DOHH2 (cell line): ENCODE measurements around the gene NUBP2.

Experiments used
- H3F3A ChIP-seq: fragments of 200-600 bp; sonication (generic), shearing (Covaris generic); 2 replicates; pipeline ENCODE4 v1.6.0; 2016; ENCODE audit warnings: antibody characterized with exemption, mild to moderate bottlenecking; ENCODE audit not compliant: control insufficient read depth, insufficient read depth
- H3K27ac ChIP-seq: fragments of 200-600 bp; sonication (generic); 2 replicates; pipeline ENCODE4 v1.5.1; 2014; ENCODE audit warnings: low read depth, mild to moderate bottlenecking, low read length, moderate library complexity
- H3K27me3 ChIP-seq: fragments of 200-600 bp; sonication (generic); 2 replicates; pipeline ENCODE4 v1.6.1; 2014; ENCODE audit warnings: mild to moderate bottlenecking, low read length, mixed read lengths; ENCODE audit not compliant: control insufficient read depth
- H3K36me3 ChIP-seq: fragments of 200-600 bp; sonication (generic); 2 replicates; pipeline ENCODE4 v1.6.1; 2014; ENCODE audit warnings: mild to moderate bottlenecking, low read length, moderate library complexity, mixed read lengths; ENCODE audit not compliant: control insufficient read depth
- H3K4me1 ChIP-seq: fragments of 200-600 bp; sonication (generic); 2 replicates; pipeline ENCODE4 v1.6.1; 2014; ENCODE audit warnings: mild to moderate bottlenecking, low read length, mixed read lengths; ENCODE audit not compliant: control insufficient read depth
- H3K4me2 ChIP-seq: fragments of 200-600 bp; sonication (generic); 2 replicates; pipeline ENCODE4 v1.6.0; 2014; ENCODE audit warnings: mild to moderate bottlenecking, low read length, moderate library complexity
- H3K4me3 ChIP-seq: fragments of 200-600 bp; sonication (generic); 2 replicates; pipeline ENCODE4 v1.5.1; 2014; ENCODE audit warnings: mild to moderate bottlenecking, low read length, mixed read lengths
- H3K79me2 ChIP-seq: fragments of 200-600 bp; sonication (generic); 2 replicates; pipeline ENCODE4 v1.6.1; 2014; ENCODE audit warnings: mild to moderate bottlenecking, low read length, mixed read lengths; ENCODE audit not compliant: control insufficient read depth
- H3K9me2 ChIP-seq: fragments of 200-600 bp; sonication (generic); replicated peaks from 2 replicates; pipeline ENCODE4 v1.6.1; 2014; ENCODE audit warnings: mild to moderate bottlenecking, low read length, mixed read lengths; ENCODE audit not compliant: control insufficient read depth
- H3K9me3 ChIP-seq: fragments of 200-600 bp; sonication (generic); 2 replicates; pipeline ENCODE4 v1.6.1; 2014; ENCODE audit warnings: antibody characterized with exemption, low read length, mixed read lengths; ENCODE audit not compliant: control insufficient read depth, insufficient read depth
- H4K20me1 ChIP-seq: fragments of 200-600 bp; sonication (generic); 2 replicates; pipeline ENCODE4 v1.6.0; 2014; ENCODE audit warnings: low read depth, mild to moderate bottlenecking, antibody characterized with exemption, low read length, moderate library complexity; ENCODE audit not compliant: control insufficient read depth, insufficient read depth
- EZH2phosphoT487 ChIP-seq: fragments of 200-600 bp; sonication (generic); IDR thresholded peaks from 2 replicates; pipeline ENCODE4 v1.6.1; 2017; ENCODE audit warnings: borderline replicate concordance, mild to moderate bottlenecking, antibody characterized with exemption, low read length, moderate library complexity, mixed read lengths
- TF ChIP-seq, protein P1 (sequence below): fragments of 200-600 bp; sonication (generic); IDR thresholded peaks from one replicate; pipeline ENCODE4 v1.5.1; 2014; ENCODE audit warnings: antibody characterized with exemption, mild to moderate bottlenecking, low read depth, low read length; ENCODE audit not compliant: poor library complexity, severe bottlenecking

NUBP2 gene

DNA sequence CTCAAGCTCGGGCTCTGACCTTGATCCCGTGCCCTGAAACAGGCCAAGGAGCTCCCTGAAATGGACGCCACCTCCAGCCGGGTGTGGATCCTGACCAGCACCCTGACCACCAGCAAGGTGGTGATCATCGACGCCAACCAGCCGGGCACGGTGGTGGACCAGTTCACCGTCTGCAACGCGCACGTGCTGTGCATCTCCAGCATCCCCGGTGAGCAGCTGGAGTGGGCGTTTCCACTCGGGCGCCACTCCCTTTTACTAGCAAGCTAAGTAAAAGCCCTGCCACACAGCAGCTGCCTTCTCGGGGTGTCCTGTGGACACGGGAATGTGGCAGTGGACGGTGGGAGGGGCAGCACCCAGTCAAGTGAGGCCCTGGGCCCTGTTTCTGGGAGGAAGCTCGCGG lies 17.8 kb upstream of the NUBP2 start:
- Histone ChIP-seq H4K20me1 (no peaks in the 10 kb centered on the region), H3K79me2 (no peaks in the 10 kb centered on the region; the same call in 1 of the 2 replicates), H3F3A (peaks cover 4% of the 10 kb centered on the region), H3K27ac (no peak overlapping the region), H3K9me2 (no peaks in the 10 kb centered on the region), H3K36me3 (peaks cover 89% of the 10 kb centered on the region), H3K27me3 (no peaks in the 10 kb centered on the region), H3K4me1 (peaks cover 2% of the 10 kb centered on the region), H3K9me3 (no peaks in the 10 kb centered on the region), H3K4me3 (no peak overlapping the region), H3K4me2 (no peak overlapping the region)
- no peak for TF ChIP-seq EZH2phosphoT487

GRCh38 chr16:1765826-1766225 lies 16.9 kb upstream of the NUBP2 start:
- no peak overlapping the region for H3K4me3 ChIP-seq
- no peaks in the 10 kb centered on the region for H3K9me3 ChIP-seq
- no peaks in the 10 kb centered on the region for H3K27me3 ChIP-seq
- no peaks in the 10 kb centered on the region for H4K20me1 ChIP-seq
- H3K9me2 ChIP-seq, result no peaks in the 10 kb centered on the region
- peaks cover 6% of the 10 kb centered on the region for H3K79me2 ChIP-seq
- H3F3A ChIP-seq, result peaks cover 10% of the 10 kb centered on the region
- H3K4me2 ChIP-seq, result no peak overlapping the region
- H3K36me3 ChIP-seq, result peaks cover 87% of the 10 kb centered on the region
- peaks cover 10% of the 10 kb centered on the region for H3K4me1 ChIP-seq
- H3K27ac ChIP-seq, result no peak overlapping the region
- TF ChIP-seq, protein P1, sequence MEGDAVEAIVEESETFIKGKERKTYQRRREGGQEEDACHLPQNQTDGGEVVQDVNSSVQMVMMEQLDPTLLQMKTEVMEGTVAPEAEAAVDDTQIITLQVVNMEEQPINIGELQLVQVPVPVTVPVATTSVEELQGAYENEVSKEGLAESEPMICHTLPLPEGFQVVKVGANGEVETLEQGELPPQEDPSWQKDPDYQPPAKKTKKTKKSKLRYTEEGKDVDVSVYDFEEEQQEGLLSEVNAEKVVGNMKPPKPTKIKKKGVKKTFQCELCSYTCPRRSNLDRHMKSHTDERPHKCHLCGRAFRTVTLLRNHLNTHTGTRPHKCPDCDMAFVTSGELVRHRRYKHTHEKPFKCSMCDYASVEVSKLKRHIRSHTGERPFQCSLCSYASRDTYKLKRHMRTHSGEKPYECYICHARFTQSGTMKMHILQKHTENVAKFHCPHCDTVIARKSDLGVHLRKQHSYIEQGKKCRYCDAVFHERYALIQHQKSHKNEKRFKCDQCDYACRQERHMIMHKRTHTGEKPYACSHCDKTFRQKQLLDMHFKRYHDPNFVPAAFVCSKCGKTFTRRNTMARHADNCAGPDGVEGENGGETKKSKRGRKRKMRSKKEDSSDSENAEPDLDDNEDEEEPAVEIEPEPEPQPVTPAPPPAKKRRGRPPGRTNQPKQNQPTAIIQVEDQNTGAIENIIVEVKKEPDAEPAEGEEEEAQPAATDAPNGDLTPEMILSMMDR, result no peak
- no peak for TF ChIP-seq EZH2phosphoT487

- H3K9me2 ChIP-seq, result no peaks in the 10 kb centered on the region
Measured at GRCh38 chr16:1766231-1766630, 16.5 kb upstream of the NUBP2 start.

GRCh38 chr16:1766701-1767100 lies 16.1 kb upstream of the NUBP2 start:
- Histone ChIP-seq H3F3A (peaks cover 10% of the 10 kb centered on the region), H3K79me2 (peaks cover 14% of the 10 kb centered on the region), H3K4me3 (no peak overlapping the region), H3K9me2 (no peaks in the 10 kb centered on the region), H3K27me3 (no peaks in the 10 kb centered on the region), H3K4me1 (peaks cover 10% of the 10 kb centered on the region), H3K4me2 (no peak overlapping the region), H3K36me3 (peaks cover 88% of the 10 kb centered on the region), H3K27ac (no peak overlapping the region), H4K20me1 (no peaks in the 10 kb centered on the region), H3K9me3 (no peaks in the 10 kb centered on the region)
- TF ChIP-seq, protein P1, result no peak
- TF ChIP-seq EZH2phosphoT487, result no peak

More at GRCh38 chr16:1766231-1766630, 16.5 kb upstream of the NUBP2 start:
- TF ChIP-seq EZH2phosphoT487, result no peak
- TF ChIP-seq, protein P1, result no peak
- H3K79me2 ChIP-seq, result peaks cover 10% of the 10 kb centered on the region
- H3K4me2 ChIP-seq, result no peak overlapping the region
- H4K20me1 ChIP-seq, result no peaks in the 10 kb centered on the region
- H3F3A ChIP-seq, result peaks cover 10% of the 10 kb centered on the region
- no peaks in the 10 kb centered on the region for H3K27me3 ChIP-seq
- peaks cover 88% of the 10 kb centered on the region for H3K36me3 ChIP-seq
- no peak overlapping the region for H3K27ac ChIP-seq
- H3K9me3 ChIP-seq, result no peaks in the 10 kb centered on the region
- H3K4me1 ChIP-seq, result peaks cover 10% of the 10 kb centered on the region
- H3K4me3 ChIP-seq, result no peak overlapping the region
